Neural cell (in vitro differentiated cells): ENCODE data around the gene IL17REL.

Source experiments
- EP300 ChIP-seq: fragments of 450-650 bp; conservative IDR thresholded peaks from 2 replicates; pipeline ENCODE4 v1.6.1; 2014; ENCODE audit warnings: antibody characterized with exemption, mild to moderate bottlenecking, moderate library complexity; ENCODE audit not compliant: poor library complexity, severe bottlenecking
- EZH2 ChIP-seq: fragments of 200-600, 300-800 bp; shearing (Covaris generic), sonication (generic); IDR thresholded peaks from 2 replicates; pipeline ENCODE4 v1.6.1; 2014; ENCODE audit warnings: antibody characterized with exemption, low read length, borderline replicate concordance, mild to moderate bottlenecking; ENCODE audit not compliant: insufficient read depth, poor library complexity, severe bottlenecking
- POLR2AphosphoS5 ChIP-seq: IDR thresholded peaks from 2 replicates; pipeline ENCODE4 v1.6.1; 2012
- REST ChIP-seq: IDR thresholded peaks from 2 replicates; pipeline ENCODE4 v1.6.1; 2012; ENCODE audit warnings: borderline replicate concordance
- SMC3 ChIP-seq: fragments of 450-650 bp; conservative IDR thresholded peaks from 2 replicates; pipeline ENCODE4 v1.6.1; 2014; ENCODE audit warnings: antibody characterized with exemption, mild to moderate bottlenecking, moderate library complexity; ENCODE audit not compliant: poor library complexity
- TAF1 ChIP-seq: IDR thresholded peaks from 2 replicates; pipeline ENCODE4 v1.6.1; 2012; ENCODE audit warnings: low read depth
- TF ChIP-seq, protein P1 (sequence below): fragments of 450-650 bp; IDR thresholded peaks from 2 replicates; pipeline ENCODE4 v1.5.1; 2014; ENCODE audit warnings: antibody characterized with exemption, mild to moderate bottlenecking, moderate library complexity; ENCODE audit not compliant: poor library complexity, severe bottlenecking

DNA sequence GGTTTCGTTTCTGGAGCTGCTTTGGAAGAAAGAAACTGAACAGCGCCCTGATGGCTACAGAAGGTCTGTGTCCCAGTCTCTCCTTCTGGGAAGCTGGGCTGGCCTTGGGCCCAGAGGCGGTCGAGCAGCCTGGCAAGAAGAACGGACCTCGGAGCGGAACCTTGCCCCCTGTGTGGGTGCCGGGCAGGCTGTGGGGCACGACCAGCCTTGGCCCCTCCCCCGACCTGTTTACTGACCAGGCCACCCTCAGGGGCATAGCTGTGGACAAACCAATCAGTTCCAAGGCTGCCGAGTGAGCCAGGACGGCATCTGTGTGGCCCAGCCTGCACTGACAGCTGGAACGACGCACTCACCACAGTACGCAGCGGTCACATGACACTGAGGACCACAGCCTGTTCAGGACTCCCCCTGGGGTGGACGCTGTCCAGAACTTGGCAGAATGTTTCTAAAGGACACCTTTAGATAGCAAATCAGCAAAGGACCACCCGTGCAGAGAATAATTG, 44.8 kb downstream of the IL17REL start:
- TF ChIP-seq SMC3 (no peak), EP300 (no peak), POLR2AphosphoS5 (no peak), TAF1 (no peak), EZH2 (no peak), REST (no peak)
- TF ChIP-seq, protein P1, sequence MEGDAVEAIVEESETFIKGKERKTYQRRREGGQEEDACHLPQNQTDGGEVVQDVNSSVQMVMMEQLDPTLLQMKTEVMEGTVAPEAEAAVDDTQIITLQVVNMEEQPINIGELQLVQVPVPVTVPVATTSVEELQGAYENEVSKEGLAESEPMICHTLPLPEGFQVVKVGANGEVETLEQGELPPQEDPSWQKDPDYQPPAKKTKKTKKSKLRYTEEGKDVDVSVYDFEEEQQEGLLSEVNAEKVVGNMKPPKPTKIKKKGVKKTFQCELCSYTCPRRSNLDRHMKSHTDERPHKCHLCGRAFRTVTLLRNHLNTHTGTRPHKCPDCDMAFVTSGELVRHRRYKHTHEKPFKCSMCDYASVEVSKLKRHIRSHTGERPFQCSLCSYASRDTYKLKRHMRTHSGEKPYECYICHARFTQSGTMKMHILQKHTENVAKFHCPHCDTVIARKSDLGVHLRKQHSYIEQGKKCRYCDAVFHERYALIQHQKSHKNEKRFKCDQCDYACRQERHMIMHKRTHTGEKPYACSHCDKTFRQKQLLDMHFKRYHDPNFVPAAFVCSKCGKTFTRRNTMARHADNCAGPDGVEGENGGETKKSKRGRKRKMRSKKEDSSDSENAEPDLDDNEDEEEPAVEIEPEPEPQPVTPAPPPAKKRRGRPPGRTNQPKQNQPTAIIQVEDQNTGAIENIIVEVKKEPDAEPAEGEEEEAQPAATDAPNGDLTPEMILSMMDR = no peak
